HG02852 (cell line): ENCODE measurements around the gene JAK1.
A peak's percentile ranks its signal among the peaks of the same experiment; 100 is the strongest.

Source experiments
- ATAC-seq: cut with Tn5 transposase; IDR thresholded peaks from one replicate; pipeline ENCODE4 v1.9.1; 2021; ENCODE audit warnings: mild to moderate bottlenecking, moderate library complexity; ENCODE audit not compliant: unreplicated experiment

JAK1 gene

GRCh38 chr1:64980745-64981600, 14.6 kb upstream of the JAK1 start:
- ATAC-seq: peak; percentile 54

GRCh38 chr1:64979358-64979757, 13.0 kb upstream of the JAK1 start:
- ATAC-seq: no peak

- ATAC-seq: no peak
Observed at GRCh38 chr1:64976361-64976760, 10.0 kb upstream of the JAK1 start.

- ATAC-seq: no peak
Observed at GRCh38 chr1:64975740-64976139, 9.4 kb upstream of the JAK1 start.

GRCh38 chr1:64975127-64975526, 8.8 kb upstream of the JAK1 start:
- no peak for ATAC-seq

GRCh38 chr1:64974288-64974825, 8.0 kb upstream of the JAK1 start:
- no peak for ATAC-seq

- ATAC-seq: no peak
Observed at GRCh38 chr1:64973061-64973647, 6.8 kb upstream of the JAK1 start.

- ATAC-seq: no peak
Observed at GRCh38 chr1:64969305-64970046, 3.1 kb upstream of the JAK1 start.

- no peak for ATAC-seq
Observed at GRCh38 chr1:64967381-64967780, 1.0 kb upstream of the JAK1 start.

- ATAC-seq: peak; percentile 44
Observed at GRCh38 chr1:64965366-64966157, 787 bp downstream of the JAK1 start.

GRCh38 chr1:64963466-64963865, 2.9 kb downstream of the JAK1 start:
- ATAC-seq: no peak

GRCh38 chr1:64962441-64962840, 3.9 kb downstream of the JAK1 start:
- peak; percentile 14 for ATAC-seq

- ATAC-seq: no peak
Observed at GRCh38 chr1:64961923-64962322, 4.4 kb downstream of the JAK1 start.

GRCh38 chr1:64960731-64961130, 5.6 kb downstream of the JAK1 start:
- peak; percentile 40 for ATAC-seq

- ATAC-seq: no peak
Observed at GRCh38 chr1:64959986-64960385, 6.4 kb downstream of the JAK1 start.

- ATAC-seq: peak; percentile 89
Observed at GRCh38 chr1:64956733-64957441, 9.5 kb downstream of the JAK1 start.

- peak; percentile 2 for ATAC-seq
Observed at GRCh38 chr1:64956010-64956640, 10.2 kb downstream of the JAK1 start.

GRCh38 chr1:64955097-64956009, 11.0 kb downstream of the JAK1 start:
- ATAC-seq: no peak

- ATAC-seq: no peak
Observed at GRCh38 chr1:64953241-64953640, 13.1 kb downstream of the JAK1 start.
